ENCODE results near the gene CCDC40. TPM values are rescaled to one million over a fixed set of nuclear protein-coding genes. Genes with fewer than 3 reads are reported as not detected.

Gene CCDC40
- total RNA-seq, 1 donor from 2014 or later: 5.4 TPM

DNA sequence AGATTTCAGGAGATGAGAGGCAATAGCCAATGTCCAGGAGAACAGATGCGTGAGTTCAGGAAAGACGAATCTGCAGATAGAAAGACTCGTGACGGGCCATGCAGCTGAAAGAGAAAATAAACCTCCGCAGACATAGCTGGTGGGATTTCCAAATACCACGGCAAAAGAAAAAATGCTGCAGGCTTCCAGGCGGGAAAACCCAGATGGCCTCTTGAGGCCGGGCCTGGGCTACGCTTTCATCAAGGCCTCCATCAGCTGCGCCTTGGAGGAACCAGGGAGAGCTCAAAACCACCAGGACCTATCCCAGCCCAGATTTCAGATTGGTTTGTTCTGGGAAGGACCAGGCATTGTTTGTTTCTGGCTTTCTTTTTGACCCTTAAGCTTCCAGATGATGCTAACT is 16.7 kb downstream of the CCDC40 start:
- Histone ChIP-seq H3K4me3 (no peak overlapping the region), H3K27ac (no peak overlapping the region), H3K36me3 (peaks cover 0 to 6% of the 10 kb centered on the region in 2 donors), H3K9me3 (no peaks in the 10 kb centered on the region), H3K27me3 (no peaks in the 10 kb centered on the region), H3K4me1 (no peaks in the 10 kb centered on the region)
- intact Hi-C loops (cut with DNase I): no loop called here
- no peak for DNase-seq (ENCODE audit: low spot score in 2 of 2)
- TF ChIP-seq, protein P1, sequence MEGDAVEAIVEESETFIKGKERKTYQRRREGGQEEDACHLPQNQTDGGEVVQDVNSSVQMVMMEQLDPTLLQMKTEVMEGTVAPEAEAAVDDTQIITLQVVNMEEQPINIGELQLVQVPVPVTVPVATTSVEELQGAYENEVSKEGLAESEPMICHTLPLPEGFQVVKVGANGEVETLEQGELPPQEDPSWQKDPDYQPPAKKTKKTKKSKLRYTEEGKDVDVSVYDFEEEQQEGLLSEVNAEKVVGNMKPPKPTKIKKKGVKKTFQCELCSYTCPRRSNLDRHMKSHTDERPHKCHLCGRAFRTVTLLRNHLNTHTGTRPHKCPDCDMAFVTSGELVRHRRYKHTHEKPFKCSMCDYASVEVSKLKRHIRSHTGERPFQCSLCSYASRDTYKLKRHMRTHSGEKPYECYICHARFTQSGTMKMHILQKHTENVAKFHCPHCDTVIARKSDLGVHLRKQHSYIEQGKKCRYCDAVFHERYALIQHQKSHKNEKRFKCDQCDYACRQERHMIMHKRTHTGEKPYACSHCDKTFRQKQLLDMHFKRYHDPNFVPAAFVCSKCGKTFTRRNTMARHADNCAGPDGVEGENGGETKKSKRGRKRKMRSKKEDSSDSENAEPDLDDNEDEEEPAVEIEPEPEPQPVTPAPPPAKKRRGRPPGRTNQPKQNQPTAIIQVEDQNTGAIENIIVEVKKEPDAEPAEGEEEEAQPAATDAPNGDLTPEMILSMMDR (IDR thresholded peaks at IDR 0.05): no peak

DNA sequence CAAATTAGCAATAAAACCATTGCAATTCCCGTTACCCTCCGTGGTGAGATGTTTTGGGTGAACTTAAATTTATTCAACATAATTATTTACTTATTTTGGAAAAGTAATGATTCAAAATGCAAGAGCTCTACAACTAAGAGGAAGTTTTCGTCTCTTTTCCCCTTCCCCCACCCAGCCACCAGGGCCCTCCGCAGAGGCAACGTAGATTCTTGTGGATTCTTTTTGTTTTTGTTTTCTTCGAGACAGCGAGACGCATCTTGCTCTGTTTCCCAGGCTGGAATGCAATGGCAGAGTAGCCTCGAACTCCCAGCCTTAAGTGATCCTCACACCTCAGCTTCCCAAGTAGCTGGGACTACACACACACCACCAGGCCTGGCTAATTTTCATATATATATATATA is 19.2 kb downstream of the CCDC40 start:
- Histone ChIP-seq H3K27me3 (no peaks in the 10 kb centered on the region), H3K36me3 (no peaks in the 10 kb centered on the region), H3K9me3 (no peaks in the 10 kb centered on the region), H3K4me3 (no peak overlapping the region), H3K4me1 (no peaks in the 10 kb centered on the region), H3K27ac (no peak overlapping the region)
- no peak for DNase-seq (ENCODE audit: low spot score in 2 of 2)
- TF ChIP-seq, protein P1 (IDR thresholded peaks at IDR 0.05): no peak
- intact Hi-C loops (cut with DNase I): no loop called here

DNA sequence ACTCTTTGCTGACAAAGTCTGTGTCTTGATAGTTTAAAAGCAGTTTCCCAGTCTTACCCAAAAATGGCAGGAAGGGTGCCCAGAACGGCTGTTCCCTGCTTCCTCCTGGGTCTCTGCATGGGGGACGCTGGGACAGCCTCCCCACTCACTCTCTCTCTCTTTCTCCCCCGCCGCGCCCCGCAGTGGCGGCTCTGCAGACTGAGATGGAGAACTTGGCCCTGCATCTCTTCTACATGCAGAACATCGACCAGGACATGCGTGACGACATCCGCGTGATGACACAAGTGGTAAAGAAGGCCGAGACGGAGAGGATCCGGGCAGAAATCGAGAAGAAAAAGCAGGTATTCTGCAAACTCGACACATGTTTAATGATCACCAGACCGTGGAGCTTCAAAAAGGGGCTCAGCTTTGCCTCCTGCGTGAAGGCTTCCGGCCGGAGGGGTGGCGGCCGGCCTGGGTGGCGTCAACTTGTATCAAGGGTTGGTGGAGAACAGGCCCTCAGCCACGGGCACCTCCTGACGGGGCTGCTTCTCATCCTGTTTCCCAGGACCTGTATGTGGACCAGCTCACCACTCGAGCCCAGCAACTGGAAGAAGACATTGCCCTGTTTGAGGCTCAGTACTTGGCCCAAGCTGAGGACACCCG is 22.0 kb downstream of the CCDC40 start:
- no peak overlapping the region for H3K4me3 ChIP-seq
- H3K27me3 ChIP-seq: no peaks in the 10 kb centered on the region
- peaks cover 0 to 2% of the 10 kb centered on the region in 2 donors for H3K4me1 ChIP-seq
- intact Hi-C loops (cut with DNase I): no loop called here
- TF ChIP-seq, protein P1 (IDR thresholded peaks at IDR 0.05): no peak
- H3K9me3 ChIP-seq: no peaks in the 10 kb centered on the region
- no peaks in the 10 kb centered on the region for H3K36me3 ChIP-seq
- no peak for DNase-seq (ENCODE audit: low spot score in 2 of 2)
- no peak overlapping the region for H3K27ac ChIP-seq

DNA sequence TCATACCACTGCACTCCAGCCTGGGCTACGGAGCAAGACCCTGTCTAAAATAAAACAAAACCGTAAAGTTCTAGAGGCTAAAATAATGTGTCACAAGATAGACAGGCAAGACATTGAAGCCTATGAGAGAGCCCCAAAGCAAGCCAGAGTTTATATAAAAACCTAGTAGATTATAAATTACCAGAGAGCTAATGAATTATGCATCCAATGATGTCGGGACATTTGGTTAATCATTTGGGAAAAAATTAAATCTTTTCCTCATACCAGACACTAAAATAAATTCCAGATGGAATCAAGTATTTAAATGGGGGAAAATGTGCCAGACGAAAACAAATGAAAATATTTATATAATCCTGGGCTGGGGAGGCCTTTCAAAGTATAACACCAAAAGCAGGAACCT is 24.2 kb downstream of the CCDC40 start:
- H3K4me3 ChIP-seq: no peak overlapping the region
- DNase-seq (ENCODE audit: low spot score in 2 of 2): no peak
- intact Hi-C loops (cut with DNase I): no loop called here
- H3K4me1 ChIP-seq: peaks cover 0 to 2% of the 10 kb centered on the region in 2 donors
- no peak overlapping the region for H3K27ac ChIP-seq
- TF ChIP-seq, protein P1 (IDR thresholded peaks at IDR 0.05): no peak
- H3K9me3 ChIP-seq: no peaks in the 10 kb centered on the region
- no peaks in the 10 kb centered on the region for H3K36me3 ChIP-seq
- H3K27me3 ChIP-seq: no peaks in the 10 kb centered on the region

DNA sequence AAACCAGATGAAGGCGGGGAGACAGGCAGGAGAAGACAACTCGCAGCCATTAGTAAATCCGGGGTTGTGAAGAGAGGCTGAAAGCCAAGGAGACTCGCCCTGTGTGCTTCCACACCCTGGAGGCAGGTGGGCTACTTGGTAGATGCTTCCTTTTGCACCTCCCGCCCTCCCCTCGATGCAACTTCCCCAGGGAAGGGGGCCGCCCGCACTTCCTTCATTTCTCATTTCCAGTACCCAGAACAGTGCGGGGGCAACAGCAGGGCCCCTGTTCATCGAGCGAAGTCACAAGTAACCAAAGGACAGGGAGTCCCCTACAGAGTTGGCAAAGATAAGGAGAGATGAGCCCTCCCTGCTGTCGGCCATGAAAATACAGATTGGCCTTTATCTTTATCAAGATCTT is 25.0 kb downstream of the CCDC40 start:
- Histone ChIP-seq H3K27me3 (no peaks in the 10 kb centered on the region), H3K9me3 (no peaks in the 10 kb centered on the region), H3K27ac (no peak overlapping the region), H3K4me3 (no peak overlapping the region), H3K36me3 (no peaks in the 10 kb centered on the region), H3K4me1 (peaks cover 0 to 2% of the 10 kb centered on the region in 2 donors)
- no peak for DNase-seq (ENCODE audit: low spot score in 2 of 2)
- TF ChIP-seq, protein P1 (IDR thresholded peaks at IDR 0.05): no peak
- intact Hi-C loops (cut with DNase I): no loop called here
